ENCODE results near the gene TREH.

DNA sequence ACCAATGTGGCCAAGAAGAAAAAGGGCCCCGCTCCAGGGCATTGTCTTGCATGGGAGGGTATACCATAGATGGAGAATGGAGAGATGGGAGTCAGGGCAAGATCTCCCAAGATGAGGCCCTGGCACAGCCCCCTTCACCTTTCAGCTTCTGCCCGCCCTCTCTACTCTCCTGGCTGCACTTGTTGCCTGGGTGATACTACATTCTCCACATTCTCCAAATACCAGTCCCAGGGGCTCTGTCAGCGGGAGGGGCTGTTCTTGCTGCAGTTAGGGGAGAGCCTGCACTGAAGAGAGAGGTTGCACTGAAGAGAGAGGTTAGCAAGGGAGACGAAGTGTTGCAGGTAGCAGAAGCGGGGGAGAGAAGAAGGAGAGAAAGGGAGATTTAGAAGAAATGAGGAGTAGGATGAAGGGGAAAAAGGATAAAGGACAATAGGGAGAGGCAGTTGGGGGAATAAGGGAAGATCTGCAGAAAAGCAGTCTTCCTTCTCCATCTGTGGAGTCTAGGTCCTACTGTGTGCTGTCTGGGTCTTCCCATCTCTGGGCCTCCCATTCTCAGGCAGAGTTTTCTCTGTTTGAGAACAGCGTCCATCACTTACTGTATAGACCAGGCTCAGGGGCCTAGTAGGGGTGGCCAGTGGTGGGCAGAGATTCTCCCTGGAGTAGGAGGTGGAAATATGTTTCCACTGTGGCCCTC is 64.0 kb downstream of the TREH start:
- TF ChIP-seq, protein P1, sequence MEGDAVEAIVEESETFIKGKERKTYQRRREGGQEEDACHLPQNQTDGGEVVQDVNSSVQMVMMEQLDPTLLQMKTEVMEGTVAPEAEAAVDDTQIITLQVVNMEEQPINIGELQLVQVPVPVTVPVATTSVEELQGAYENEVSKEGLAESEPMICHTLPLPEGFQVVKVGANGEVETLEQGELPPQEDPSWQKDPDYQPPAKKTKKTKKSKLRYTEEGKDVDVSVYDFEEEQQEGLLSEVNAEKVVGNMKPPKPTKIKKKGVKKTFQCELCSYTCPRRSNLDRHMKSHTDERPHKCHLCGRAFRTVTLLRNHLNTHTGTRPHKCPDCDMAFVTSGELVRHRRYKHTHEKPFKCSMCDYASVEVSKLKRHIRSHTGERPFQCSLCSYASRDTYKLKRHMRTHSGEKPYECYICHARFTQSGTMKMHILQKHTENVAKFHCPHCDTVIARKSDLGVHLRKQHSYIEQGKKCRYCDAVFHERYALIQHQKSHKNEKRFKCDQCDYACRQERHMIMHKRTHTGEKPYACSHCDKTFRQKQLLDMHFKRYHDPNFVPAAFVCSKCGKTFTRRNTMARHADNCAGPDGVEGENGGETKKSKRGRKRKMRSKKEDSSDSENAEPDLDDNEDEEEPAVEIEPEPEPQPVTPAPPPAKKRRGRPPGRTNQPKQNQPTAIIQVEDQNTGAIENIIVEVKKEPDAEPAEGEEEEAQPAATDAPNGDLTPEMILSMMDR (IDR thresholded peaks at IDR 0.05 in 4 of 5, conservative IDR thresholded peaks at IDR 0.05 in 1 of 5), result no peak
- no peak for TF ChIP-seq POLR2A (IDR thresholded peaks at IDR 0.05)
